ENCODE results near the gene FOSL1.
A peak's percentile ranks its signal among the peaks of the same experiment; 100 is the strongest.

FOSL1 gene

GRCh38 chr11:65900125-65900898 is at the start of gene FOSL1:
TSS of gene FOSL1 (minus strand) at chr11:65900388. CDS start at chr11:65900339, 49 bp downstream.
- peak; percentile 84 to 100 (median 86) for DNase-seq

GRCh38 chr11:65947603-65948125 is 47.5 kb upstream of the FOSL1 start:
- no peak for DNase-seq

GRCh38 chr11:65947133-65947532 is 46.9 kb upstream of the FOSL1 start:
- DNase-seq = no peak

GRCh38 chr11:65946655-65947054 is 46.5 kb upstream of the FOSL1 start:
- no peak for DNase-seq

- DNase-seq = no peak
Observed at GRCh38 chr11:65945941-65946558, 45.9 kb upstream of the FOSL1 start.

GRCh38 chr11:65945430-65945911 is 45.3 kb upstream of the FOSL1 start, which contains the start of gene TSGA10IP:
TSS of gene TSGA10IP (plus strand) at chr11:65945480. CDS start at chr11:65945676, 196 bp downstream.
- no peak for DNase-seq

- no peak for DNase-seq
Observed at GRCh38 chr11:65944767-65945166, 44.6 kb upstream of the FOSL1 start.

- no peak for DNase-seq
Observed at GRCh38 chr11:65944191-65944590, 44.0 kb upstream of the FOSL1 start.

GRCh38 chr11:65942531-65942930 is 42.3 kb upstream of the FOSL1 start:
- DNase-seq = no peak

GRCh38 chr11:65941720-65942310 is 41.6 kb upstream of the FOSL1 start:
- DNase-seq = no peak

- no peak for DNase-seq
Observed at GRCh38 chr11:65937766-65938165, 37.6 kb upstream of the FOSL1 start.

- no peak for DNase-seq
Observed at GRCh38 chr11:65934014-65934413, 33.8 kb upstream of the FOSL1 start.

- no peak for DNase-seq
Observed at GRCh38 chr11:65932558-65932919, 32.4 kb upstream of the FOSL1 start.

GRCh38 chr11:65931773-65932557 is 31.8 kb upstream of the FOSL1 start:
- no peak for DNase-seq

GRCh38 chr11:65928667-65929066 is 28.5 kb upstream of the FOSL1 start:
- no peak for DNase-seq

GRCh38 chr11:65927904-65928397 is 27.8 kb upstream of the FOSL1 start:
- DNase-seq = peak; percentile 24 to 61 (median 57)

GRCh38 chr11:65925397-65925796 is 25.2 kb upstream of the FOSL1 start:
- no peak for DNase-seq

GRCh38 chr11:65922565-65922964 is 22.4 kb upstream of the FOSL1 start:
- no peak for DNase-seq

GRCh38 chr11:65921876-65922275 is 21.7 kb upstream of the FOSL1 start:
- DNase-seq = no peak

- no peak for DNase-seq
Observed at GRCh38 chr11:65921033-65921555, 20.9 kb upstream of the FOSL1 start.

GRCh38 chr11:65920372-65920802 is 20.2 kb upstream of the FOSL1 start:
- DNase-seq = no peak

Data from activated CD4-positive, CD25-positive, alpha-beta regulatory T cell (primary cell).